HG03520 (cell line): Measurements from ENCODE around the gene UST.
"Not testable (repeated sequence)": the region's sequence is repeated elsewhere in the genome, so short reads cannot be mapped to it uniquely, and the experiment has no call there.

Source experiments
- ATAC-seq: cut with Tn5 transposase; IDR thresholded peaks from one replicate; pipeline ENCODE4 v1.9.1; 2021; ENCODE audit warnings: mild to moderate bottlenecking, moderate library complexity; ENCODE audit not compliant: unreplicated experiment

Gene UST

GRCh38 chr6:148857798-148858390 is 111.1 kb downstream of the UST start:
- no peak for ATAC-seq

GRCh38 chr6:148864132-148864531 is 117.3 kb downstream of the UST start:
- ATAC-seq = not testable (repeated sequence)

GRCh38 chr6:148864941-148865340 is 118.1 kb downstream of the UST start:
- ATAC-seq = no peak

GRCh38 chr6:148866657-148867268 is 119.9 kb downstream of the UST start:
- ATAC-seq = peak; percentile 97

- ATAC-seq = no peak
These were observed 121.0 kb downstream of the UST start for GRCh38 chr6:148867862-148868261.

- no peak for ATAC-seq
These were observed 121.5 kb downstream of the UST start for GRCh38 chr6:148868314-148868713.

GRCh38 chr6:148868901-148869300 is 122.1 kb downstream of the UST start:
- ATAC-seq = no peak

- no peak for ATAC-seq
These were observed 122.8 kb downstream of the UST start for GRCh38 chr6:148869585-148869984.

- no peak for ATAC-seq
These were observed 126.3 kb downstream of the UST start for GRCh38 chr6:148873154-148873553.

GRCh38 chr6:148873868-148874267 is 127.0 kb downstream of the UST start:
- ATAC-seq = no peak

- ATAC-seq = no peak
These were observed 128.0 kb downstream of the UST start for GRCh38 chr6:148874698-148875293.

GRCh38 chr6:148878683-148879082 is 131.9 kb downstream of the UST start:
- ATAC-seq = no peak

- not testable (repeated sequence) for ATAC-seq
These were observed 133.9 kb downstream of the UST start for GRCh38 chr6:148880742-148881141.

- ATAC-seq = no peak
These were observed 134.9 kb downstream of the UST start for GRCh38 chr6:148881593-148882311.

- no peak for ATAC-seq
These were observed 136.4 kb downstream of the UST start for GRCh38 chr6:148883270-148883669.

- no peak for ATAC-seq
These were observed 137.6 kb downstream of the UST start for GRCh38 chr6:148884461-148884860.

- ATAC-seq = no peak
These were observed 138.5 kb downstream of the UST start for GRCh38 chr6:148885136-148885865.

GRCh38 chr6:148885925-148886845 is 139.4 kb downstream of the UST start:
- no peak for ATAC-seq

GRCh38 chr6:148887181-148887580 is 140.4 kb downstream of the UST start:
- no peak for ATAC-seq

GRCh38 chr6:148888856-148889255 is 142.0 kb downstream of the UST start:
- ATAC-seq = no peak
